Glomerular visceral epithelial cell (primary cell): Measurements from ENCODE around the gene KLRC2.
"Not testable (repeated sequence)": the region's sequence is repeated elsewhere in the genome, so short reads cannot be mapped to it uniquely, and the experiment has no call there.

Experiments
- DNase-seq: peaks from one replicate; pipeline ENCODE4 v3.0.0-alpha.2; 2016; ENCODE audit errors: extremely low spot score

The KLRC2 gene

DNA sequence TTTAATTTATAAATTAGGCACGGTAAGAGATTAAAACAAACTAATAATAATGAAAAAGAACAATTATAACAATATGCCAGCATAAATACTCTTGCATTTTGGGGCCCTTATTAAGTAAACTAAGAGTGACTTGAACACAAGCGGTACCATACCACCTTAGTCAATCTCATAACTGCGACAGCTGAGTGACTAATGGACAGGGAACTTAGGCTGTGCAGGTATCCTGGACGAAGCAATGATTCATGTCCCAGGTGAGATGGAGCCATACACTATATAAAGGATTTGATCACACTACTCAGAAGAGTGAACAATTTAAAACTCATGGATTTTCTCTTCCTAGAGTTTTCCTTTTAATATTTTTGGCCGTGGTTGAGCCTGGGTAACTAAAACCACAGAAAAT, 30.5 kb downstream of the KLRC2 start:
- no peak for DNase-seq

DNA sequence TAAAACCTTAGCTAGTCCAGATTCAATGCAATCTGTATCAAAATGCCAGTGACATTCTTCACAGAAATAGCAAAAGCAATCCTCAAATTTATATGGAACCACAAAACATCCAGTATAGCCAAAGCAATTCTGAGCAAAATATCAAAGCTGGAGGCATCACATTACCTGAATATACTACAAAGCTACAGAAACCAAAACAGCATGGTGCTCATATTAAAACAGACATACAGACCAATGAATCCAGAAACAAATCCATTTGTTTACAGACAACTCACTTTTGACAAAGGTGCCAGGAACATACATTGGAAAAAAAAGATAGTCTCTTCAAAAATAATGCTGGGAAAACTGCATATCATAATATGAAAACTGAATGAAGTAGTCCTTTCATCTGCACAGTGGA, 31.0 kb downstream of the KLRC2 start:
- DNase-seq = no peak

DNA sequence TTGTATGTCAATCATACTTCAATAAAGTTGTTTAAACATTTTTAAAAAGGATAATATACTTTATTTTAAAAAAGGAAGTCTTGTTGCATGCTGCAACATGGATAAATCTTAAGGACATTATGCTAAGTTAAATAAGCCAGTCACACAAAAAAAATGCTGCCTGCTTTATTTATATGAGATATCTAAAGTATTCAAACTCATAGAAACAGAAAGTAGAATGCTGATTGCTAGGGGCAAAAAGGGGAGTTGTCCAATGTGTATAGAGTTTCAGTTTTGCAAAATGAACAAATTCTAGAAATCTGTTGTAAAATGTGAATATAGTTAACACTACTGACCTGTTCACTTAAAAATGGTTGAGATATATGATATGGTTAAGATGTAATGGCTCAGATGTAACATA, 35.0 kb downstream of the KLRC2 start:
- no peak for DNase-seq

DNA sequence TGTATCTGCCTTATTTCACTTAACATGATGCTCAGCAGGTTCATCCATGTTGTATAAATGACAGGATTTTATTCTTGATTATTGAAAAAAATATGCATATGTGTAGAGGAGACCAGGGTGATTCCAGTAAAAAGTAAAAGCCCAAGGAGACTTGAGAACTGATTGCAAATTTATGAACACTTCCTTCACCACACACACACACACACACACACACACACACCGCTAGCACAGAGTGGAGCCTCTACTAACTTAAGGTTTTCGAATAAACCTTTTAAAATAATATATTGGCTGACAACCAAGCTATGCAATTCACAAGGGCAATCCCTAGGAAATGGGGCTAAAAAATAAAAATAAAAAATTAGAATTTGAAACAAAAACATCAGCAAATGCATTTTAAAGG, 37.6 kb downstream of the KLRC2 start:
- no peak for DNase-seq

DNA sequence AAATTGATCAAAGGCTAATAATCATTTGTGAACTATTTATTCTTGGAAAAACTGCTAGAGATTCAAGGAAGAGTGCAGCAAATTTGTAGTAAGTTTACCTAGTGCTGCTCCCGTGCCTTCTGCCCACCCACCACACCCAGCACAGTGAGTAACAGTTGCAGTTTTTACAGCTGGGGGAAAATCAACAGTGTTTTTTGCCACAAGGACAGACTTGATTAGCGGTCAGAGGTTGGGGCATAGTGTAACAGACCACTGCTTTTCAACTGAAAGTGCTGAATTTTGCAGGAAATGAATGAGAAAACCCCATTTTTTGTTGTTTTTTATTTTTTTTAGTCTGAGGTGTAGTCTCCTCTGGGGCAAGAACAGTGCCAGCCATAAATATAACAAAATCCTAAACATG, 38.5 kb downstream of the KLRC2 start:
- no peak for DNase-seq

DNA sequence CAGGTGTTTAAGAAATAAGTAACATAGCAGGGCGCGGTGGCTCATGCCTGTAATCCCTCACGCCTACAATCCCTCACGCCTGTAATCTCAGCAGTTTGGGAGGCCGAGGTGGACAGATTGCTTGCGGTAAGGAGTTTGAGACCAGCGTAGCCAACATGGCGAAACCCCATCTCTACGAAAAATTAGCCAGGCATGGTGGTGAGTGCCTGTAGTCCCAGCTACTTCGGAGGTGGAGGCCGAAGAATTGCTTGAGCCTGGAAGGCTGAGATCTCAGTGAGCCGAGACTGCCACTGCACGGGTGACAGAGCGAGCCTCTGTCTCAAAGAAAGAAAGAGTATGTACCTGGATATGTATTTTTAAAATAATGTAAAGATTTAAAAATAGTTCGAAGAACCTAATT, 39.6 kb downstream of the KLRC2 start:
- DNase-seq = not testable (repeated sequence)

DNA sequence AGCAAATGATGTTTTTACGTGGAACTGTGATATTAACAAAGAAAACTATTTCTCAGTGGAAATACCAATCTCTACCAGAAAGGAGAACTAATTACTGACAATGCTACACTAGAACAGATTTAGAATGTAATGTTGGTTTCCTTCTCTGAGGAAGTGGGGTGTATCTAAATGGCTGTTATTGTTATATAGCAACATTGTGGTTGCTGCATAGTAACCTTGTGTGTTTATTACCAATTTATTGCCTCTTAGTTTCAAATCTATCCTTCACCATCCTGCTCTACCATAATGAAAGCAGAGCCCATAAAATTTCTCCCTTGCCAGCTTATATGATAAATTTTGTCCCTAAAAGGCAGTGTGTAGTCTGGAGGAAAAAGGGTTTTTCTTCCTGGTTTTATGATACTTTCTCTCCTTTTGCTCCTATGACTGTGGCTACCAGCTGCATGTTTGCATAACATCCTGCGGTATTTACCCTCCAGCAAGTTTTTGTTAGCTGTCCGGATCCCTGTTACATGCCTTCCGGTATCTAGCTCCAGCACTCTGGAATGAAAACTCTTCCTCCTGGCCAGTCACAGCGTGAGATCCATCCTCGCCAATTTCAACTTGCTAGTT, 40.3 kb downstream of the KLRC2 start:
- peak; percentile 57 for DNase-seq

DNA sequence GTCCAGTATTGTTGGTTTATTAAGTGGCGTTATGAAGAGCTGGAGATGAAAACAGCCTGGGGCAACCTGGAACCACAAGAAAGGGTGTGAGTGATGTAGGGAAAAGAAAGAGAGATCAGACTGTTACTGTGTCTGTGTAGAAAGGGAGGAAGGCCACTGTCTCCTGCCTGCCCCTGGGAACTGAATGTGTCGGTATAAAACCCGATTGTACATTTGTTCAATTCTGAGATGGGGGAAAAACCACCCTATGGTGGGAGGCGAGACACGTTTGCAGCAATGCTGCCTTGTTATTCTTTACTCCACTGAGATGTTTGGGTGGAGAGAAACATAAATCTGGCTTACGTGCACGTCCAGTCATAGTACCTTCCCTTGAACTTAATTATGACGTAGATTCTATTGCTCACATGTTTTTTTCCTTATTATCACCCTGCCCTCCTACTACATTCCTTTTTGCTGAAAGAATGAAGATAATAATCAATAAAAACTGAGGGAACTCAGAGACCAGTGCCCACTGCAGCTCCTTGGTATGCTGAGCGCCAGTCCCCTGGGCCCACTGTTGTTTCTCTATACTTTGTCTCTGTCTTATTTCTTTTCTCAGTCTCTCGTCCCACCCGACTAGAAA, 41.2 kb downstream of the KLRC2 start:
- not testable (repeated sequence) for DNase-seq

DNA sequence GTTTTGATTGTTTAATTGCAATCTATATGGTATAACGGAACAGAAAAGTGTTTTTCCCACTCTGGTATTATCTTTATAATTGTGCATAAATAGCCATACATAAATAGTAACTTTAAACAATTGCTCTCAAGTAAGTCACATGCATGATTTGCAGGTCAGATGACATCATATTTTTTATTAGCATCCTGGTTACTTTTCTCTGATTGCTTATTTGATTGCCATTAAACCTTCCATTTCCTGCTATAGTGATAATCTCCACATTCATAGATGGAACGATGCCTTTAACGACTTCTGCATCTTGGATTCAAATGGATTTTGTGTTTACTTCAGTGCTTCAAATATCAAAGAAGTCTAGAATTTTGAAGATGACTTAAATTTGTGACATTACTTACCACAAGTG, 42.5 kb downstream of the KLRC2 start:
- no peak for DNase-seq

DNA sequence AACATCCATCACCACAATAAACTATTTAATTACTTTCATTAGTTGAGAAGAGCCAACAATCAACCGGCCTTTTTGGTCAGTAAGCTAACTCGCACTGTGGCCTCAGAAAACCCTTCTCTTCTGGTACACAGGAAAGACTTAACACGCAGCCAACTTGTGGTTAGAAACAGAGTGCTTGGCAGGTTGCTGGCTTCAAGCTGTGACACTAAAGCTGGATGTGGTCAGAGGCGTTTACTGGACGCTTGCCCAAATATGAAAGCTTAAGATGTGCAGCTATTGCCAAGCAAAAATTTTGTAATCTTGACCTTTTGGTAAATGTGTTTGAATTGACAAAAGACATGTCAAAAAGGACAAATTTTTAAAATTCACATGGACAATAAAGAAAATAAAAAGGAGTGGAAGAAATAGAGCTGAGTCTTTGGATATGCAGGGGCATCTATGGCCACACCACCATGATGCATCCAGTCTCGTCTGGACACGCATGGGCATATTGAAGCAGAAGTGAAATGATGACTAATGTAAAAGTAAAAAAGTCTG, 43.3 kb downstream of the KLRC2 start:
- peak; percentile 85 for DNase-seq

DNA sequence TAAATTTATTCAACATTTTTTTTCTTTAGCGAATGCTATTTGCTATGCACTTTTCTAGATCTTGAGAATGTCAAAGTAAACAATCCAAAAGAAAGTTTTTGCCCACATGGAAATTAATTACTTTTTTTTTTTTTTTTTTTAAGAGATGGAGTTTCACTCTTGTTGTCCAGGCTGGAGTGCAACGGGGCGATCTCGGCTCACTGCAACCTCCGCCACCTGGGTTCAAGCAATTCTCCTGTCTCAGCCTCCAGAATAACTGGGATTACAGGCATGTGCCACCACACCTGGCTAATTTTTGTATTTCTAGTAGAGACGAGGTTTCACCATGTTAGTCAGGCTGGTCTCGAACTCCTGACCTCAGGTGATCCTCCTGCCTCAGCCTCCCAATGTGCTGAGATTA, 44.8 kb downstream of the KLRC2 start:
- DNase-seq = not testable (repeated sequence)

DNA sequence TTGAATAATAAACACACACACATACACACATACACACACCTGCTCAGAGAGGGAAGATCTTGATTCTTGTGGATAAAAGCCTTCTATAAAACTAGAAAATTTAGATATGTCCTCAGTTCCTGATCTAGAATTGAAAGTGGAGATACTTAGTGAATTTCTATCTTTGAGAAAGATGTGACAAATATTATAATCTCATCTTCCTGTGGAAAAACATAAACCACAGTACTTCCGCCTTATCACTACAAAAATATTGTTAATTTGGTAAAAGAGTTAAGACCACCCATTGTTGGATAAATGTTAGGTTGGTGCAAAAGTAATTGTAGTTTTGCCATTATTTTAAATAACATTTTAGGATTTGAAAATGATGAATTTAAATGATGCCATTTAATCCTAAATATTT, 45.9 kb downstream of the KLRC2 start, which contains the start of gene KLRK1:
TSS of gene KLRK1 (minus strand) at position 138 of the 400 bp plus-strand sequence. CDS start 1,231 bp downstream, outside the sequence.
- DNase-seq = no peak

DNA sequence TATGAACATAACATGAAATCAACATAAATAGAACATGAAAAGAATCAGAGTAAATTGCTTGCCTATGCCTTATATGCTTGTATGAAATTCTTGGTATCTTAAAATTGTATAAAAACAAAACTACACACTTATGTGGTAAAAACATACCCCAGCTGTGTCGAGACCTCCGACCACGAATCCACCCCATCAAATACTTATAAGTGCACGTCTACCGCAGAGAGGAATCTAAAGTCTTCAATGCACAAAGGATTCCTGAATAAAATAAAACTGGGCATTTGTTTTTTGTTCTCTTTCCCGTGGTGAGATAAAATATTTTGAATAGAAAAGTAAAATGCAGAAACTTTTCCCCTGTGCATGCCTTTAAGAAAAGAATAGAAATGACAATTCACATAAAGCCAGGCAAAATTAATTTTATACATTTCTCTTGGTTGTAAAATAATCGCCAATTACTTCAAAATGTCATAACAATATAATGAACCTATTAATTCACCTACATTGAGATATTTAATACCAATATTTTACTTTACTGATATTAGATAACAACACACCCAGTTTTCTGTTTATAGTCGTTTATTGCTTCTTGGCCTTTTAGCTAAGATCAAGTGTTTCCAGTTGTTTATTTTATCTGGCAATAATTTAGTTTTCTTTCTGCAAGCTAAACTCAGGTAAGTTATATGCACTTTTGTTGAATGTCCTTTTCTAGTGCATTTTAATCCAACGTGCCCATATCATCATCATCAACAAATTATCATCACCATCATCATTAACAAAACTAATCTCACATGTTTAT, 47.0 kb downstream of the KLRC2 start:
- DNase-seq = no peak

DNA sequence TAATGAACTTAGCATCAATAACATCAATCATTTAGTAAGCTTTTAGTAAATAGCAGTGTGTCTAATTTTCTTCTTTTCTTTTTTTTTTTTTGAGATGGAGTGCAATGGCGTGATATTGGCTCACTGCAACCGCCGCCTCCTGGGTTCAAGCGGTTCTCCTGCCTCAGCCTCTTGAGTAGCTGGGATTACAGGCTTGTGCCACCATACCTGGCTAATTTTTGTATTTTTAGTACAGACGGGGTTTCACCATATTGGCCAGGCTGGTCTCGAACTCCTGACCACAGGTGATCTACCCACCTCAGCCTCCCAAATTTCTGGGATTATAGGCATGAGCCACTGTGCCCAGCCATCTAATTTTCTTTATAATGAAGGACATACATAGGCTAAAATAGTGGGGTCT, 48.3 kb downstream of the KLRC2 start:
- DNase-seq = not testable (repeated sequence)

DNA sequence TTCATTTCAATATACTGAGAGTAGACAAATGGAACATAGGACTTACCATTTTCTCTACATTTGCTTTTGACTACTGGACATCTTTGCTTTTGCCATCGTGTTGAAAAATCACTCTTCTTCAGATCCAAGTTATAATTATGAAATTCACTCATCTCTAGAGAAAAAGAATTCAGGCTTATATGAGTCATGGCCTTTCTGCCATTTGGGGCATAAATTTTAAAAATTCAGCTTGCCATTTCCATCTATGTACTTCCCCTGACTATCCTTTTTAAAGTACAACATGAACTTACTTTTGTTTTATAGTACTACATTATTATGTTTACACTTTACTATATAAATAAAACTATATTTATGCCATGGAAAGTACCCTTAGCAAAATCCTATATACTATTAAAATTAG, 49.0 kb downstream of the KLRC2 start:
- no peak for DNase-seq

DNA sequence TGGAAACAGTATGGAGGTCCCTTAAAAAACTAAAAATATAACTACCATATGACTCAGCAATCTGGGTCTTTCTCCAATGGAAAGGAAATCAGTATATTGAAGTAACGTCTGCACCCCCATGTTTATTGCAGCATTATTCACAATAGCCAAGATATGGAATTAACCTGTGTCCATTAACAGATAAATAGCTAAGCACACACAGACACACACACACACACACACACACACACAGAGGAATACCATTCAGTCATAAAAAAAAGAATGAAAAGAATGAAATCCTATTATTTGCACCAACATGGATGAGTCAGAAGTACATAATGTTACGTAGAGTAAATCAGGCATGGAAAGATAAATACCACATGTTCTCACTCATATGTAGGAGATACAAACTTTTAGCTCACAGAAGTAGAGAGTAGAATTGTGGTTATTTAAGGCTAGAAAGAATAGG, 50.6 kb downstream of the KLRC2 start:
- DNase-seq = peak; percentile 88

DNA sequence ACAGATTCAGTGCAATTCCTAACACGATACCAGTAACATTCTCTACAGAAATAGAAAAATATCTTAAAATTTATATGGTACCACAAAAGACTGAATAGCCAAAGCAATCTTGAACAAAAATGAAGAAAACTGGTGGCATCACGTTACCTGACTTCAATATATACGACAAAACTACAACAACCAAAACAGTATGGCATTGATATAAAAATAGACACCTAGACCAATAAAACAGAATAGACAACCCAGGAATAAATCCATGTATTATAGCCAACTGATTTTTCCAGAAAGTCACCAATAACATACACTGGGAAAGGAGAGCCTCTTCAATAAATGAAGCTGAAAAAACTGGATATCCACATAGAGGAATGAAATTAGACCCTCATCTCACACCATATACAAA, 51.6 kb downstream of the KLRC2 start:
- DNase-seq = no peak

DNA sequence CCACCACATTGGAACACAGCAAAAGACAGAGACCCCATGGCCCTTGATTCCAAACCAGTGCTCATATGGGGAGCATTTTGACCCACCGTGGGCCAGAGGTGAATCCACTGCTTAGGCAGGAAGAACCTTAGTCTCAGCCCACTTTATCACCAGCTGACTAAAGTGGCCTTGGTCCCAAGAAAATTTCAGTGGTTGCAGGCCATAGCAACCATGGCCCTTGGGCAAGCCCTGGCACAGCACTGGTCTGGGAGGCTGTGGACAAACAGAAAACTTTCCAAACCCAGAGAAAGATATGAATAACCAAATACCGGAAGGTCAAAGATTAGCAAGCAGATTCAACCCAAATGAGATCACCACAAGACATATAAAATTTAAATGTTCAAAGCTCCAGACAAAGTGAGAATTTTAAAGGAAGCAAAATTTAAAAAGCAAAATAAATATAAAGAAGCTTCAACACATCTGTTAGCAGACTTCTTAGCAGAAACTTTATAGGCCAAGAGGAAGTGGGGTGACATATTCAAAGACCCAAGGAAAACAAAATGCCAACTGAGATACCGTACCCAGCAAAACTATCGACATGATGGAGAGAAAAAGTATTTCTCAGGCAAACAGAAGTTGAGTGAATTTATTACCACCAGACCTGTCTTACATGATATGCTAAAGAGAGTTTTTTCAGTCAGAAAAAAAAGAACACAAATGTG, 53.7 kb downstream of the KLRC2 start:
- DNase-seq = no peak
